Measurements from ENCODE around the gene ASXL2.

Gene ASXL2

DNA sequence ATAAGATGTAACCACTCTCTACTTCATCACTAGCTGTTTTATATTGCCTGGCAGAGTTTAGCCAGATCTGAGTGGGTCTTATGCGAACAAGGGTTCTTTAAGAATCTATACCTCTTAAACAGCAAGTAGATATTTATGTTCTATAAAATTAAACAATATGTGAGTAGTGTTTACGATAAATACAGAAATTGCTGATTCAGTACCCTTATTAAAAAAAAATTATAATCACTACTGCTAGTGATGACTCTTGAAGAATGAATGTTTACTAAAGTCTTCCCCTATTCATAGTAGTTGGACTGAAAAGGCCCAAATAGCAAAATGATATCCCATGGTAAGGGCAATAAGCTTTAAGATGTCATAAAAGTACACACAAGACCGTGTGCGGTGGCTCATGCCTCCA, 106.2 kb downstream of the ASXL2 start:
- no peak for ATAC-seq
- TF ChIP-seq ZC3H10 (CRISPR knock-in tag; IDR thresholded peaks at IDR 0.05), result no peak
- TF ChIP-seq, protein P1, sequence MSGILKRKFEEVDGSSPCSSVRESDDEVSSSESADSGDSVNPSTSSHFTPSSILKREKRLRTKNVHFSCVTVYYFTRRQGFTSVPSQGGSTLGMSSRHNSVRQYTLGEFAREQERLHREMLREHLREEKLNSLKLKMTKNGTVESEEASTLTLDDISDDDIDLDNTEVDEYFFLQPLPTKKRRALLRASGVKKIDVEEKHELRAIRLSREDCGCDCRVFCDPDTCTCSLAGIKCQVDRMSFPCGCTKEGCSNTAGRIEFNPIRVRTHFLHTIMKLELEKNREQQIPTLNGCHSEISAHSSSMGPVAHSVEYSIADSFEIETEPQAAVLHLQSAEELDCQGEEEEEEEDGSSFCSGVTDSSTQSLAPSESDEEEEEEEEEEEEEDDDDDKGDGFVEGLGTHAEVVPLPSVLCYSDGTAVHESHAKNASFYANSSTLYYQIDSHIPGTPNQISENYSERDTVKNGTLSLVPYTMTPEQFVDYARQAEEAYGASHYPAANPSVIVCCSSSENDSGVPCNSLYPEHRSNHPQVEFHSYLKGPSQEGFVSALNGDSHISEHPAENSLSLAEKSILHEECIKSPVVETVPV (CRISPR knock-in tag; IDR thresholded peaks at IDR 0.05), result no peak

DNA sequence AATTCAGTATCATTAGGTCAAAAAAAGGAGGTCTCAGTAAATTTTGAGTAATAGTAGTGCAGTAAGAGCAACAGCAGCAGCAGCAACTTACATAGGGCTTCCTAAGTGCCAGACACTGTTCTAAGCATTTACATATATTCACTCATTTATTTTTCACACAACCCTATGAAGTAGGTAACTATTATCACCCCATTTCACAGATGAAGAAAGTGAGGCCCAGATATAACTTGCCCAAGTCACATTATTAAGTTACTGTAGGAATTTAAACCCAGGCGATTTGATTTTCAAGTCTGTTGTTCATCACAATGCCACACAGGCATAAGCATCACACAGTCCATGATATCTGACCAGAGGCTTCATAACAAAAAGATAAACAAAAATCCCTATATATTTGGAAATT, 114.7 kb downstream of the ASXL2 start:
- TF ChIP-seq, protein P2, sequence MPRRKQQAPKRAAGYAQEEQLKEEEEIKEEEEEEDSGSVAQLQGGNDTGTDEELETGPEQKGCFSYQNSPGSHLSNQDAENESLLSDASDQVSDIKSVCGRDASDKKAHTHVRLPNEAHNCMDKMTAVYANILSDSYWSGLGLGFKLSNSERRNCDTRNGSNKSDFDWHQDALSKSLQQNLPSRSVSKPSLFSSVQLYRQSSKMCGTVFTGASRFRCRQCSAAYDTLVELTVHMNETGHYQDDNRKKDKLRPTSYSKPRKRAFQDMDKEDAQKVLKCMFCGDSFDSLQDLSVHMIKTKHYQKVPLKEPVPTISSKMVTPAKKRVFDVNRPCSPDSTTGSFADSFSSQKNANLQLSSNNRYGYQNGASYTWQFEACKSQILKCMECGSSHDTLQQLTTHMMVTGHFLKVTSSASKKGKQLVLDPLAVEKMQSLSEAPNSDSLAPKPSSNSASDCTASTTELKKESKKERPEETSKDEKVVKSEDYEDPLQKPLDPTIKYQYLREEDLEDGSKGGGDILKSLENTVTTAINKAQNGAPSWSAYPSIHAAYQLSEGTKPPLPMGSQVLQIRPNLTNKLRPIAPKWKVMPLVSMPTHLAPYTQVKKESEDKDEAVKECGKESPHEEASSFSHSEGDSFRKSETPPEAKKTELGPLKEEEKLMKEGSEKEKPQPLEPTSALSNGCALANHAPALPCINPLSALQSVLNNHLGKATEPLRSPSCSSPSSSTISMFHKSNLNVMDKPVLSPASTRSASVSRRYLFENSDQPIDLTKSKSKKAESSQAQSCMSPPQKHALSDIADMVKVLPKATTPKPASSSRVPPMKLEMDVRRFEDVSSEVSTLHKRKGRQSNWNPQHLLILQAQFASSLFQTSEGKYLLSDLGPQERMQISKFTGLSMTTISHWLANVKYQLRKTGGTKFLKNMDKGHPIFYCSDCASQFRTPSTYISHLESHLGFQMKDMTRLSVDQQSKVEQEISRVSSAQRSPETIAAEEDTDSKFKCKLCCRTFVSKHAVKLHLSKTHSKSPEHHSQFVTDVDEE (CRISPR knock-in tag; IDR thresholded peaks at IDR 0.05), result no peak
- no peak for TF ChIP-seq ZFP30 (CRISPR knock-in tag; IDR thresholded peaks at IDR 0.05)
- TF ChIP-seq SNAI2 (CRISPR knock-in tag; IDR thresholded peaks at IDR 0.05), result no peak
- TF ChIP-seq, protein P3, sequence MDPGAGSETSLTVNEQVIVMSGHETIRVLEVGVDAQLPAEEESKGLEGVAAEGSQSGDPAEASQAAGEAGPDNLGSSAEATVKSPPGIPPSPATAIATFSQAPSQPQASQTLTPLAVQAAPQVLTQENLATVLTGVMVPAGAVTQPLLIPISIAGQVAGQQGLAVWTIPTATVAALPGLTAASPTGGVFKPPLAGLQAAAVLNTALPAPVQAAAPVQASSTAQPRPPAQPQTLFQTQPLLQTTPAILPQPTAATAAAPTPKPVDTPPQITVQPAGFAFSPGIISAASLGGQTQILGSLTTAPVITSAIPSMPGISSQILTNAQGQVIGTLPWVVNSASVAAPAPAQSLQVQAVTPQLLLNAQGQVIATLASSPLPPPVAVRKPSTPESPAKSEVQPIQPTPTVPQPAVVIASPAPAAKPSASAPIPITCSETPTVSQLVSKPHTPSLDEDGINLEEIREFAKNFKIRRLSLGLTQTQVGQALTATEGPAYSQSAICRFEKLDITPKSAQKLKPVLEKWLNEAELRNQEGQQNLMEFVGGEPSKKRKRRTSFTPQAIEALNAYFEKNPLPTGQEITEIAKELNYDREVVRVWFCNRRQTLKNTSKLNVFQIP (CRISPR knock-in tag; IDR thresholded peaks at IDR 0.05; ENCODE audit: borderline replicate concordance, low read depth), result no peak
- no peak for TF ChIP-seq BACH2 (CRISPR knock-in tag; IDR thresholded peaks at IDR 0.05; ENCODE audit: borderline replicate concordance)
- TF ChIP-seq ZNF565 (CRISPR knock-in tag; conservative IDR thresholded peaks at IDR 0.05; ENCODE audit: low read depth), result no peak
- no peak for TF ChIP-seq ESRRG (CRISPR knock-in tag; IDR thresholded peaks at IDR 0.05)
- no peak for TF ChIP-seq ZFP3 (CRISPR knock-in tag; IDR thresholded peaks at IDR 0.05)
- no peak for TF ChIP-seq TCF4 (CRISPR knock-in tag; IDR thresholded peaks at IDR 0.05; ENCODE audit: borderline replicate concordance)
- no peak for TF ChIP-seq ARNTL (CRISPR knock-in tag; IDR thresholded peaks at IDR 0.05; ENCODE audit: borderline replicate concordance, low read depth)
- no peak for TF ChIP-seq PPARA (CRISPR knock-in tag; IDR thresholded peaks at IDR 0.05; ENCODE audit: borderline replicate concordance)
- no peak for ATAC-seq

DNA sequence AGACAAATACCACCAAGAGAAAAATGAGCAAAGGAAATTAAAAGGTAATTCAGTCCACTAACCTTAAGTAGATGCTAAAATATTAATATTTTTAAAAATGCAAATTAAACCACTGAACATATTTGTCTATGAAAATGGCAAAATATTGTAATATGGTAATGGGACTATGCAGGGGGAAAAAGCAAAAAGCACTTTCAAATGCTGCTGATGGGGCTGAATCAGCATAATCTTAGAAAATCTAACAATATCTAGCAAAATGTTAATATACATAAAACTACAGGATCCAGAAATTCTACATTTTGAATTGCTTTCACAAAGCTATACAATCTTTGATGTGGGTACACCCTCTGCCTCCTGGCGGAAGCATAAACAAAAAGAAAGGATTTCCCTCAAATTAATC, 118.0 kb downstream of the ASXL2 start:
- no peak for ATAC-seq
- TF ChIP-seq TCF4 (CRISPR knock-in tag; IDR thresholded peaks at IDR 0.05; ENCODE audit: borderline replicate concordance), result no peak
- TF ChIP-seq SNAI2 (CRISPR knock-in tag; IDR thresholded peaks at IDR 0.05), result no peak
- TF ChIP-seq ZNF8 (CRISPR knock-in tag; IDR thresholded peaks at IDR 0.05), result no peak
- TF ChIP-seq ISL1 (CRISPR knock-in tag; IDR thresholded peaks at IDR 0.05), result no peak
- no peak for TF ChIP-seq CSDC2 (CRISPR knock-in tag; IDR thresholded peaks at IDR 0.05)
- no peak for TF ChIP-seq ARNTL (CRISPR knock-in tag; IDR thresholded peaks at IDR 0.05; ENCODE audit: borderline replicate concordance, low read depth)
- TF ChIP-seq, protein P3 (CRISPR knock-in tag; IDR thresholded peaks at IDR 0.05; ENCODE audit: borderline replicate concordance, low read depth), result no peak
- TF ChIP-seq, protein P1 (CRISPR knock-in tag; IDR thresholded peaks at IDR 0.05), result no peak
- TF ChIP-seq ZFP30 (CRISPR knock-in tag; IDR thresholded peaks at IDR 0.05), result no peak

DNA sequence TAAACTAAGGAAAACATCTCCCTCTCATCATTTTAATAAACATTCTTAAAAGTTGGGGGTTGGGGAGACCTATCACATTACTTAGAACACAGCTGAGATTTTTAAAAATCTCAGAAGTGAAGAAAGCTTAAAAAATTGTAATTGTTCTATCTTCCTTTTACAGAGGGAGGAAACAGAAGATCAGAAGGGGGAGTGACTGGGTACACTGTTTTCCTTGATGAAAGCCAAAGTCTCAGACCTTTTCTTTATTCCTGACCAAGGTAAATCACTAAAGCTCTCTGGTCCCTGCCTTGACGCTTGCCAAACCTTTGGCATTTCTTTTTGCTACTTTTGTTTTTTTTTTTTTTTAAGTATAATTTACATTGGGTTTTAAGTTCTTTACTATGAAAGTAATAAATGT, 119.9 kb downstream of the ASXL2 start:
- no peak for ATAC-seq
- TF ChIP-seq ISL1 (CRISPR knock-in tag; IDR thresholded peaks at IDR 0.05), result no peak
- TF ChIP-seq, protein P3 (CRISPR knock-in tag; IDR thresholded peaks at IDR 0.05; ENCODE audit: borderline replicate concordance, low read depth), result no peak
- TF ChIP-seq, protein P4, sequence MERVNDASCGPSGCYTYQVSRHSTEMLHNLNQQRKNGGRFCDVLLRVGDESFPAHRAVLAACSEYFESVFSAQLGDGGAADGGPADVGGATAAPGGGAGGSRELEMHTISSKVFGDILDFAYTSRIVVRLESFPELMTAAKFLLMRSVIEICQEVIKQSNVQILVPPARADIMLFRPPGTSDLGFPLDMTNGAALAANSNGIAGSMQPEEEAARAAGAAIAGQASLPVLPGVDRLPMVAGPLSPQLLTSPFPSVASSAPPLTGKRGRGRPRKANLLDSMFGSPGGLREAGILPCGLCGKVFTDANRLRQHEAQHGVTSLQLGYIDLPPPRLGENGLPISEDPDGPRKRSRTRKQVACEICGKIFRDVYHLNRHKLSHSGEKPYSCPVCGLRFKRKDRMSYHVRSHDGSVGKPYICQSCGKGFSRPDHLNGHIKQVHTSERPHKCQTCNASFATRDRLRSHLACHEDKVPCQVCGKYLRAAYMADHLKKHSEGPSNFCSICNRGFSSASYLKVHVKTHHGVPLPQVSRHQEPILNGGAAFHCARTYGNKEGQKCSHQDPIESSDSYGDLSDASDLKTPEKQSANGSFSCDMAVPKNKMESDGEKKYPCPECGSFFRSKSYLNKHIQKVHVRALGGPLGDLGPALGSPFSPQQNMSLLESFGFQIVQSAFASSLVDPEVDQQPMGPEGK (CRISPR knock-in tag; IDR thresholded peaks at IDR 0.05; ENCODE audit: borderline replicate concordance), result no peak
- no peak for TF ChIP-seq ZC3H10 (CRISPR knock-in tag; IDR thresholded peaks at IDR 0.05)

Measured in SK-N-SH treated with all-trans-retinoic acid at 6 μM for 48 hours (cell line).